ENCODE measurements around the gene IFNK. TPM values are rescaled to one million over a fixed set of nuclear protein-coding genes. Genes with fewer than 3 reads are reported as not detected.
A peak's percentile ranks its signal among the peaks of the same experiment; 100 is the strongest.

IFNK gene
- total and polyA plus RNA-seq, 4 donors: not detected

DNA sequence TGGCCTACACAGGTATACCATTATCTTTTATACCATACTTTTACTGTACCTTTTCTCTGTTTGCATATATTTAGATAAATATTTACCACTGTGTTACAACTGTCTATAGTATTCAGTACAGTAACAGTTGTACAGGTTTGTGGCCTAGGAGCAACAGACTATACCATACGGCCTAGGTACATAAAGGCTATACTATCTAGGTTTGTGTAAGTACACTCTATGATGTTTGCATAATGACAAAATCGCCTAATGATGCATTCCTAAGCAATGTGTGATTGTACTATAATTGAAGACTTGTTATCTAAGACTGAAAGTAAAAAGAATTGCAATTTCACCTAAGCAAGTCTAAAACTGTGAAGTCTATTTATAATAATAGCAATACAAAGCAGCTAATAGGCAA, 45.3 kb downstream of the IFNK start:
- WGBS: 81% methylated on average over 2 of the region's 2 CpGs
- Histone ChIP-seq H3K27me3 (ENCODE audit: control insufficient read depth in 4 of 4, insufficient read depth in 4 of 4, low read length in 3 of 4) (no peaks in the 10 kb centered on the region), H3K9ac (ENCODE audit: low read depth in 1 of 2, low read length in 2 of 2) (no peak overlapping the region), H3K4me3 (ENCODE audit: low read depth in 1 of 3, low read length in 3 of 3) (no peak overlapping the region), H3K9me3 (ENCODE audit: control insufficient read depth in 4 of 4, low read length in 3 of 4) (no peaks in the 10 kb centered on the region), H3K27ac (ENCODE audit: low read depth in 1 of 2, low read length in 2 of 2) (no peak overlapping the region), H3K36me3 (ENCODE audit: control insufficient read depth in 4 of 4, insufficient read depth in 3 of 4, low read depth in 1 of 4, low read length in 3 of 4) (peaks cover 0 to 8% (median 0%) of the 10 kb centered on the region in 4 donors), H3K4me1 (ENCODE audit: control insufficient read depth in 4 of 4, insufficient read depth in 4 of 4, low read length in 3 of 4) (peaks cover 0 to 33% (median 16%) of the 10 kb centered on the region in 4 donors)
- no peak for DNase-seq (ENCODE audit: low spot score)
- no peak for TF ChIP-seq FOXA1 (IDR thresholded peaks at IDR 0.05)
- no peak for TF ChIP-seq HNF4A (conservative IDR thresholded peaks at IDR 0.05)
- TF ChIP-seq EGR1 (IDR thresholded peaks at IDR 0.05; ENCODE audit: low read depth in 2 of 2): no peak
- TF ChIP-seq RXRA (IDR thresholded peaks at IDR 0.05): no peak
- TF ChIP-seq FOXA2 (IDR thresholded peaks at IDR 0.05): no peak
- no peak for TF ChIP-seq NR2F2 (IDR thresholded peaks at IDR 0.05)
- no peak for TF ChIP-seq GABPA (IDR thresholded peaks at IDR 0.05 in 1 of 2, conservative IDR thresholded peaks at IDR 0.05 in 1 of 2)
- TF ChIP-seq, protein P1, sequence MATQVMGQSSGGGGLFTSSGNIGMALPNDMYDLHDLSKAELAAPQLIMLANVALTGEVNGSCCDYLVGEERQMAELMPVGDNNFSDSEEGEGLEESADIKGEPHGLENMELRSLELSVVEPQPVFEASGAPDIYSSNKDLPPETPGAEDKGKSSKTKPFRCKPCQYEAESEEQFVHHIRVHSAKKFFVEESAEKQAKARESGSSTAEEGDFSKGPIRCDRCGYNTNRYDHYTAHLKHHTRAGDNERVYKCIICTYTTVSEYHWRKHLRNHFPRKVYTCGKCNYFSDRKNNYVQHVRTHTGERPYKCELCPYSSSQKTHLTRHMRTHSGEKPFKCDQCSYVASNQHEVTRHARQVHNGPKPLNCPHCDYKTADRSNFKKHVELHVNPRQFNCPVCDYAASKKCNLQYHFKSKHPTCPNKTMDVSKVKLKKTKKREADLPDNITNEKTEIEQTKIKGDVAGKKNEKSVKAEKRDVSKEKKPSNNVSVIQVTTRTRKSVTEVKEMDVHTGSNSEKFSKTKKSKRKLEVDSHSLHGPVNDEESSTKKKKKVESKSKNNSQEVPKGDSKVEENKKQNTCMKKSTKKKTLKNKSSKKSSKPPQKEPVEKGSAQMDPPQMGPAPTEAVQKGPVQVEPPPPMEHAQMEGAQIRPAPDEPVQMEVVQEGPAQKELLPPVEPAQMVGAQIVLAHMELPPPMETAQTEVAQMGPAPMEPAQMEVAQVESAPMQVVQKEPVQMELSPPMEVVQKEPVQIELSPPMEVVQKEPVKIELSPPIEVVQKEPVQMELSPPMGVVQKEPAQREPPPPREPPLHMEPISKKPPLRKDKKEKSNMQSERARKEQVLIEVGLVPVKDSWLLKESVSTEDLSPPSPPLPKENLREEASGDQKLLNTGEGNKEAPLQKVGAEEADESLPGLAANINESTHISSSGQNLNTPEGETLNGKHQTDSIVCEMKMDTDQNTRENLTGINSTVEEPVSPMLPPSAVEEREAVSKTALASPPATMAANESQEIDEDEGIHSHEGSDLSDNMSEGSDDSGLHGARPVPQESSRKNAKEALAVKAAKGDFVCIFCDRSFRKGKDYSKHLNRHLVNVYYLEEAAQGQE (IDR thresholded peaks at IDR 0.05): no peak
- no peak for TF ChIP-seq YY1 (IDR thresholded peaks at IDR 0.05)
- TF ChIP-seq, protein P2, sequence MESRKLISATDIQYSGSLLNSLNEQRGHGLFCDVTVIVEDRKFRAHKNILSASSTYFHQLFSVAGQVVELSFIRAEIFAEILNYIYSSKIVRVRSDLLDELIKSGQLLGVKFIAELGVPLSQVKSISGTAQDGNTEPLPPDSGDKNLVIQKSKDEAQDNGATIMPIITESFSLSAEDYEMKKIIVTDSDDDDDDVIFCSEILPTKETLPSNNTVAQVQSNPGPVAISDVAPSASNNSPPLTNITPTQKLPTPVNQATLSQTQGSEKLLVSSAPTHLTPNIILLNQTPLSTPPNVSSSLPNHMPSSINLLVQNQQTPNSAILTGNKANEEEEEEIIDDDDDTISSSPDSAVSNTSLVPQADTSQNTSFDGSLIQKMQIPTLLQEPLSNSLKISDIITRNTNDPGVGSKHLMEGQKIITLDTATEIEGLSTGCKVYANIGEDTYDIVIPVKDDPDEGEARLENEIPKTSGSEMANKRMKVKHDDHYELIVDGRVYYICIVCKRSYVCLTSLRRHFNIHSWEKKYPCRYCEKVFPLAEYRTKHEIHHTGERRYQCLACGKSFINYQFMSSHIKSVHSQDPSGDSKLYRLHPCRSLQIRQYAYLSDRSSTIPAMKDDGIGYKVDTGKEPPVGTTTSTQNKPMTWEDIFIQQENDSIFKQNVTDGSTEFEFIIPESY (IDR thresholded peaks at IDR 0.05): no peak
- no peak for TF ChIP-seq SP1 (IDR thresholded peaks at IDR 0.05)
- no peak for TF ChIP-seq RAD21 (IDR thresholded peaks at IDR 0.05)
- TF ChIP-seq, protein P3, sequence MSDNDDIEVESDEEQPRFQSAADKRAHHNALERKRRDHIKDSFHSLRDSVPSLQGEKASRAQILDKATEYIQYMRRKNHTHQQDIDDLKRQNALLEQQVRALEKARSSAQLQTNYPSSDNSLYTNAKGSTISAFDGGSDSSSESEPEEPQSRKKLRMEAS (IDR thresholded peaks at IDR 0.05): no peak
- TF ChIP-seq, protein P4, sequence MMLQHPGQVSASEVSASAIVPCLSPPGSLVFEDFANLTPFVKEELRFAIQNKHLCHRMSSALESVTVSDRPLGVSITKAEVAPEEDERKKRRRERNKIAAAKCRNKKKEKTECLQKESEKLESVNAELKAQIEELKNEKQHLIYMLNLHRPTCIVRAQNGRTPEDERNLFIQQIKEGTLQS (IDR thresholded peaks at IDR 0.05): no peak

DNA sequence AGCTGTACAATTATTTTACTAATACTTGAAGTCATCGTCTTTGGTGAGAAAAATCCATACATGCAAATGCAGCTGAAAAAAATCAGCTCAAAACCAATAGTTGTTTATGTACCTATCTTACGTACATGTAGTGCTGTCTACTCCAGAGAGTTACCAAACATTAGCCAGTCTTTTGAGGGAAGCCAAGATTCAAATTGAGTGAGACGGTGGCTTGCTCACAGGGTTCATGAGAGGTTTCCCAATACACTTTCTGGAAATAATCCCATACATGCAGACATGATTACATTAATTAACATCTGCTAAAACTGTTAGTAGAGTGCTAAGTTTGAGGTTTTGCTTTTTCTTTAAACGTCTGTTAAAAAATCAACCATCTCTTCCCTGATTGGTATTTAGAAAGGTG, 46.9 kb downstream of the IFNK start:
- WGBS: 56% methylated on average over 4 of the region's 4 CpGs
- Histone ChIP-seq H3K27ac (ENCODE audit: low read depth in 1 of 2, low read length in 2 of 2) (peak overlapping the region in 1 of 2 donors; percentile 98), H3K36me3 (ENCODE audit: control insufficient read depth in 4 of 4, insufficient read depth in 3 of 4, low read depth in 1 of 4, low read length in 3 of 4) (no peaks in the 10 kb centered on the region), H3K4me1 (ENCODE audit: control insufficient read depth in 4 of 4, insufficient read depth in 4 of 4, low read length in 3 of 4) (peaks cover 0 to 32% (median 11%) of the 10 kb centered on the region in 4 donors), H3K9me3 (ENCODE audit: control insufficient read depth in 4 of 4, low read length in 3 of 4) (no peaks in the 10 kb centered on the region), H3K27me3 (ENCODE audit: control insufficient read depth in 4 of 4, insufficient read depth in 4 of 4, low read length in 3 of 4) (no peaks in the 10 kb centered on the region), H3K4me3 (ENCODE audit: low read depth in 1 of 3, low read length in 3 of 3) (no peak overlapping the region), H3K9ac (ENCODE audit: low read depth in 1 of 2, low read length in 2 of 2) (no peak overlapping the region)
- TF ChIP-seq YY1 (IDR thresholded peaks at IDR 0.05) (no peak), EGR1 (IDR thresholded peaks at IDR 0.05; ENCODE audit: low read depth in 2 of 2) (no peak), RXRA (IDR thresholded peaks at IDR 0.05) (peak in 1 of 2 donors; percentile 5)
- TF ChIP-seq, protein P4 (IDR thresholded peaks at IDR 0.05): no peak
- TF ChIP-seq, protein P2 (IDR thresholded peaks at IDR 0.05): no peak
- DNase-seq (ENCODE audit: low spot score): no peak
